Measurements from ENCODE around the gene DELE1. TPM values are rescaled to one million over a fixed set of nuclear protein-coding genes. Genes with fewer than 3 reads are reported as not detected.

The DELE1 gene
- total and polyA plus RNA-seq, 8 donors = 27.7 to 45.6 (median 34.2) TPM

- peaks cover 0 to 59% (median 36%) of the 10 kb centered on the region in 3 donors for H3K36me3 ChIP-seq
- intact Hi-C loops (cut with DNase I) = no loop called here
- DNase-seq (no peak), ATAC-seq (no peak), FAIRE-seq (no peak)
- WGBS, 2 donors = 89 to 95% methylated on average over 5 of the region's 5 CpGs
- no peaks in the 10 kb centered on the region for H3K9me3 ChIP-seq
- H3K27me3 ChIP-seq = no peaks in the 10 kb centered on the region
- TF ChIP-seq, protein P1, sequence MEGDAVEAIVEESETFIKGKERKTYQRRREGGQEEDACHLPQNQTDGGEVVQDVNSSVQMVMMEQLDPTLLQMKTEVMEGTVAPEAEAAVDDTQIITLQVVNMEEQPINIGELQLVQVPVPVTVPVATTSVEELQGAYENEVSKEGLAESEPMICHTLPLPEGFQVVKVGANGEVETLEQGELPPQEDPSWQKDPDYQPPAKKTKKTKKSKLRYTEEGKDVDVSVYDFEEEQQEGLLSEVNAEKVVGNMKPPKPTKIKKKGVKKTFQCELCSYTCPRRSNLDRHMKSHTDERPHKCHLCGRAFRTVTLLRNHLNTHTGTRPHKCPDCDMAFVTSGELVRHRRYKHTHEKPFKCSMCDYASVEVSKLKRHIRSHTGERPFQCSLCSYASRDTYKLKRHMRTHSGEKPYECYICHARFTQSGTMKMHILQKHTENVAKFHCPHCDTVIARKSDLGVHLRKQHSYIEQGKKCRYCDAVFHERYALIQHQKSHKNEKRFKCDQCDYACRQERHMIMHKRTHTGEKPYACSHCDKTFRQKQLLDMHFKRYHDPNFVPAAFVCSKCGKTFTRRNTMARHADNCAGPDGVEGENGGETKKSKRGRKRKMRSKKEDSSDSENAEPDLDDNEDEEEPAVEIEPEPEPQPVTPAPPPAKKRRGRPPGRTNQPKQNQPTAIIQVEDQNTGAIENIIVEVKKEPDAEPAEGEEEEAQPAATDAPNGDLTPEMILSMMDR (IDR thresholded peaks at IDR 0.05) = no peak
- no peak overlapping the region for H3K4me3 ChIP-seq
- no peaks in the 10 kb centered on the region for H3K4me1 ChIP-seq
- H3K27ac ChIP-seq = no peak overlapping the region
These were observed 8.0 kb downstream of the DELE1 start for GRCh38 chr5:141931694-141932093.

DNA sequence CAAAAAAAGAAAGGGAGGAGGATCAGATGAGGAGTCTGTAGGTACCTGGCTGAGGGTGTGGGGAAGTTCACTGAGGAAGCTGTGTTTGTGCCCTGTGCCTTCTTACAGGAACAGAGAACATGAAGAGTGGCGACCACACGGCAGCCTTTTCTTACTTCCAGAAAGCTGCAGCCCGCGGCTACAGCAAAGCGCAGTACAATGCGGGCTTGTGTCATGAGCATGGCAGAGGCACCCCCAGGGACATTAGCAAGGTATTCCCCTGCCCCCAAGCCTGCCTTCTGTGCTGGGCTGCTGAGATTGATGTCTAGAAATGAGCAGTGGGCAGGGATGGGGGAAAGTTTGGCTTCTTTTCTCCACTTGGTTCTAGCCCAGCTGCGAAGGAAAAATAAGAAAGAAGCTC, 9.5 kb downstream of the DELE1 start:
- WGBS, 2 donors = 97 to 98% methylated on average over 7 of the region's 7 CpGs
- ATAC-seq (no peak), FAIRE-seq (no peak), DNase-seq (no peak)
- H3K27ac ChIP-seq = no peak overlapping the region
- TF ChIP-seq, protein P1 (IDR thresholded peaks at IDR 0.05) = no peak
- no peaks in the 10 kb centered on the region for H3K27me3 ChIP-seq
- intact Hi-C loops (cut with DNase I) = no loop called here
- H3K9me3 ChIP-seq = no peaks in the 10 kb centered on the region
- peaks cover 0 to 64% (median 44%) of the 10 kb centered on the region in 3 donors for H3K36me3 ChIP-seq
- no peak overlapping the region for H3K4me3 ChIP-seq
- H3K4me1 ChIP-seq = no peaks in the 10 kb centered on the region

DNA sequence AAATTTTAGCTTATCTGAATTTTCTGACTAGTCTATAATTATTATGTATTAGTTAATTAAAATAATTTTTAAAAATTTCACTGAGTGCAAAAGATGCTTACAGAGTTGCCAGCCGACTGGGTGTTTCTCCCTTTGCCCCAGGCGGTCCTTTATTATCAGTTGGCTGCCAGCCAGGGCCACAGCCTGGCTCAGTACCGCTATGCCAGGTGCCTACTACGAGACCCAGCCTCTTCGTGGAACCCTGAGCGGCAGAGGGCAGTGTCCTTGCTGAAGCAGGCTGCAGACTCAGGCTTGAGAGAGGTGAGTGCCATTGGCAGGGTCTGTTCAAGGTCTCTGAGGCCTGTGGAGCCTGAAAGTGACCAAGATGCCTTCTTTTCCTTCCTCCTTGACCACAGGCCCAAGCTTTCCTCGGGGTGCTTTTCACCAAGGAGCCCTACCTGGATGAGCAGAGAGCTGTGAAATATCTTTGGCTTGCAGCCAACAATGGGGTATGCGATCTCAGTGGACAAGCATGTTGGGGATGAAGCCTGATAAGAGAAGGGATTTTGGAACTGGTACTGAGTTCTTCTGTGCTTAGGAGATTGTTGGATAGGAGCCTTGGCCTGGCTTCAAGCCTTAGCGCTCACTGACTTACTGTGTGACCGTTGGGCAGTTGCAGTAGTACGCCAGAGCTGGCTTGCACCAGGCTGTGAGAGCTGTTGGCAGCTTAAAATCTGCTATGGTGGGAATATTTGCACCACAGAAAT, 10.6 kb downstream of the DELE1 start:
- Histone ChIP-seq H3K27ac (no peak overlapping the region), H3K4me3 (no peak overlapping the region), H3K4me1 (no peaks in the 10 kb centered on the region), H3K27me3 (no peaks in the 10 kb centered on the region), H3K36me3 (peaks cover 0 to 64% (median 43%) of the 10 kb centered on the region in 3 donors), H3K9me3 (no peaks in the 10 kb centered on the region)
- TF ChIP-seq, protein P1 (IDR thresholded peaks at IDR 0.05) = no peak
- intact Hi-C loops (cut with DNase I) = no loop called here
- WGBS, 2 donors = 34 to 43% methylated on average over 11 of the region's 11 CpGs
- DNase-seq (peak in 5 of 6 donors; percentile 29 to 74 (median 48)), ATAC-seq (peak in 3 of 4 donors; percentile 56 to 78 (median 73)), FAIRE-seq (peak; percentile 9)

DNA sequence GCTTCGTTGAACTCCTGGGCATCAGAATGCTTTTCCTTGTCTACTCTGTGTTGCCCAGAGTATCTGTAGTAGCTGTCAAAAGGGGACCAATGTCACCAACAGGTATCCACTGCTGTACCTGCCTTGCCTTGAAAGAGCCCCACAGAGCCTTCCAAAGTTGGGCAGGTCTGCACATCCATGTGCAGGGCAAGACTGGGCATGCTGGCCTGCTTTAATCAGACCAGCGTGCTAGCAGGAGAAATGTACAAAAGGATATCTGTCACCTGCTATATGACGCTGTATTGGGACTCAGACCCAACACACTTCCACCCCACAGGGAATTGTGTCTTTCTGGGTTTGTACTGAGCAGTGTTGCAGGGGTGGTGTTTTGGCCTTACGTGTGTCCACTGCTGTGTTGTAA, 11.9 kb downstream of the DELE1 start:
- DNase-seq (no peak), ATAC-seq (no peak), FAIRE-seq (no peak)
- Histone ChIP-seq H3K4me3 (no peak overlapping the region), H3K27me3 (no peaks in the 10 kb centered on the region), H3K27ac (no peak overlapping the region), H3K9me3 (no peaks in the 10 kb centered on the region), H3K4me1 (no peaks in the 10 kb centered on the region), H3K36me3 (peaks cover 0 to 58% (median 32%) of the 10 kb centered on the region in 3 donors)
- TF ChIP-seq, protein P1 (IDR thresholded peaks at IDR 0.05) = no peak
- intact Hi-C loops (cut with DNase I) = no loop called here
- WGBS, 2 donors = 90% methylated on average over 4 of the region's 4 CpGs

- TF ChIP-seq, protein P1 (IDR thresholded peaks at IDR 0.05) = no peak
- no peaks in the 10 kb centered on the region for H3K27me3 ChIP-seq
- no peak for FAIRE-seq
- peak overlapping the region in 1 of 4 donors; percentile 17 for H3K27ac ChIP-seq
- intact Hi-C loops (cut with DNase I) = loop anchor here in 1 of 3 donors (10.0 kb wide), 1 partner anchor 56 kb away; no protein-coding TSS in a partner anchor
- H3K9me3 ChIP-seq = no peaks in the 10 kb centered on the region
- 49 to 62% methylated on average over 6 of the region's 6 CpGs for WGBS, 2 donors
- peaks cover 0 to 29% (median 24%) of the 10 kb centered on the region in 3 donors for H3K36me3 ChIP-seq
- DNase-seq = no peak
- ATAC-seq = peak in 3 of 4 donors; percentile 46 to 81 (median 64)
- H3K4me1 ChIP-seq = no peaks in the 10 kb centered on the region
- no peak overlapping the region for H3K4me3 ChIP-seq
These were observed 17.1 kb downstream of the DELE1 start for GRCh38 chr5:141940695-141941271.

All from pancreas (tissue), 10 donors.